Left ventricle myocardium inferior (tissue), 1 donor: ENCODE measurements around the gene EHD2. TPM values are rescaled to one million over a fixed set of nuclear protein-coding genes. Genes with fewer than 3 reads are reported as not detected.

Experiments used
- DNase-seq: peaks from one replicate; pipeline ENCODE4 v3.0.0-alpha.2; 2020
- H3K27ac ChIP-seq: fragments of 200-600 bp; replicated peaks from 2 replicates; pipeline ENCODE4 v1.8.0; 2021
- H3K27me3 ChIP-seq: fragments of 200-600 bp; 2 replicates; pipeline ENCODE4 v1.8.0; 2021; ENCODE audit warnings: low read depth
- H3K36me3 ChIP-seq: fragments of 200-600 bp; 2 replicates; pipeline ENCODE4 v1.8.0; 2021
- H3K4me1 ChIP-seq: fragments of 200-600 bp; 2 replicates; pipeline ENCODE4 v1.8.0; 2021
- H3K4me3 ChIP-seq: fragments of 200-600 bp; 2 replicates; pipeline ENCODE4 v1.8.0; 2021; ENCODE audit warnings: mild to moderate bottlenecking, moderate library complexity
- H3K9me3 ChIP-seq: fragments of 200-600 bp; replicated peaks from 2 replicates; pipeline ENCODE4 v1.8.0; 2021
- intact Hi-C: fragments of 100-400 bp; cut with micrococcal nuclease; formaldehyde crosslinking; loops from one replicate; pipeline ENCODE4 v1.11.0; 2022
- total RNA-seq: library from RNA; stranded (reverse); fragmentation: NEBNext Ultra II Directional; extraction: Animal tissue kit (Norgen Biotek cat#: 25700); gene quantifications from one replicate; pipeline ENCODE4 v1.2.1, GENCODE V29; 2021
- TF ChIP-seq, protein P1 (sequence below): fragments of 200-600 bp; IDR thresholded peaks from 2 replicates; pipeline ENCODE4 v1.8.0; 2021; ENCODE audit warnings: antibody characterized with exemption, mild to moderate bottlenecking, borderline replicate concordance
- donor health status: DM: no; HTN: yes; CAD: no; lungs with severe emphysema.

Gene EHD2
- total RNA-seq, 1 donor from 2014 or later: 48.2 TPM

DNA sequence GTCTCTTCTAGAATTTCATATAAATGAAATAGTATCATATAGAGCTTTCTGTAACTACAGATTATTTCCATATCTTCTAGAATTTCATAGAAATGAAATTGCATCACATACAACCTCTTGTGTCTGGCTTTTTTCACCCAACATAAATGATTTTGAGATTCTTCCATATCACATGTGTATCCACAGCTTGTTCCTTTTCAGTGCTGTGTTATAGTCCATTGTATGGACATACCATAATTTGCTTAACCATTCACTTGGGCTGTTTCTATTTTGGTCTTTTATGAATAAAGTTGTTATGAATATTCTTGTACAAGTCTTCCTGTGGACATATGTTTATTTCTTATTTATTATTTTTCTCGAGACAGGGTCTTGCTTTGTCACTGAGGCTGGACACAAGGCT lies 79.4 kb downstream of the EHD2 start:
- peaks cover 4% of the 10 kb centered on the region for H3K4me1 ChIP-seq
- H3K36me3 ChIP-seq: no peaks in the 10 kb centered on the region
- peaks cover 7% of the 10 kb centered on the region for H3K9me3 ChIP-seq
- DNase-seq: no peak
- H3K27ac ChIP-seq: no peak overlapping the region
- intact Hi-C loops: loop anchor here (5.0 kb wide), 1 partner anchor 90 kb away; no protein-coding TSS in a partner anchor
- TF ChIP-seq, protein P1, sequence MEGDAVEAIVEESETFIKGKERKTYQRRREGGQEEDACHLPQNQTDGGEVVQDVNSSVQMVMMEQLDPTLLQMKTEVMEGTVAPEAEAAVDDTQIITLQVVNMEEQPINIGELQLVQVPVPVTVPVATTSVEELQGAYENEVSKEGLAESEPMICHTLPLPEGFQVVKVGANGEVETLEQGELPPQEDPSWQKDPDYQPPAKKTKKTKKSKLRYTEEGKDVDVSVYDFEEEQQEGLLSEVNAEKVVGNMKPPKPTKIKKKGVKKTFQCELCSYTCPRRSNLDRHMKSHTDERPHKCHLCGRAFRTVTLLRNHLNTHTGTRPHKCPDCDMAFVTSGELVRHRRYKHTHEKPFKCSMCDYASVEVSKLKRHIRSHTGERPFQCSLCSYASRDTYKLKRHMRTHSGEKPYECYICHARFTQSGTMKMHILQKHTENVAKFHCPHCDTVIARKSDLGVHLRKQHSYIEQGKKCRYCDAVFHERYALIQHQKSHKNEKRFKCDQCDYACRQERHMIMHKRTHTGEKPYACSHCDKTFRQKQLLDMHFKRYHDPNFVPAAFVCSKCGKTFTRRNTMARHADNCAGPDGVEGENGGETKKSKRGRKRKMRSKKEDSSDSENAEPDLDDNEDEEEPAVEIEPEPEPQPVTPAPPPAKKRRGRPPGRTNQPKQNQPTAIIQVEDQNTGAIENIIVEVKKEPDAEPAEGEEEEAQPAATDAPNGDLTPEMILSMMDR: no peak
- peaks cover 4% of the 10 kb centered on the region for H3K27me3 ChIP-seq
- H3K4me3 ChIP-seq: no peak overlapping the region

Other genes with a start within 250 kb of the EHD2 start
- gene SLC8A2, start 241.5 kb upstream of the EHD2 start, total RNA-seq: 0.30 TPM
- gene KPTN, start 229.2 kb upstream of the EHD2 start, total RNA-seq: 10.9 TPM
- 120 TPM for gene NAPA, start 198.4 kb upstream of the EHD2 start, total RNA-seq
- gene ZNF541, start 140.3 kb upstream of the EHD2 start, total RNA-seq: 0.99 TPM
- 7.8 TPM for gene BICRA, start 104.3 kb upstream of the EHD2 start, total RNA-seq
- gene NOP53, start 32.1 kb downstream of the EHD2 start, total RNA-seq: 169 TPM
- gene SELENOW, start 65.3 kb downstream of the EHD2 start, total RNA-seq: 1,019 TPM
- gene TPRX1, start 91.1 kb downstream of the EHD2 start, total RNA-seq: not detected
- not detected for gene CRX, start 108.5 kb downstream of the EHD2 start, total RNA-seq
- not detected for gene TPRX2, start 145.8 kb downstream of the EHD2 start, total RNA-seq
- not detected for gene SULT2A1, start 172.9 kb downstream of the EHD2 start, total RNA-seq